Measurements from ENCODE around the gene CDH3. TPM values are rescaled to one million over a fixed set of nuclear protein-coding genes. Genes with fewer than 3 reads are reported as not detected.

CDH3 gene
- total and polyA plus RNA-seq, 2 of the 13 experiments (the other 11 are each of a cell fraction or from before 2014, with no cell fraction given): 0.11 TPM; not detected in 1

- no peak for TF ChIP-seq ZNF460 (CRISPR knock-in tag; IDR thresholded peaks at IDR 0.05; ENCODE audit: borderline replicate concordance)
- TF ChIP-seq ZNF34 (CRISPR knock-in tag; IDR thresholded peaks at IDR 0.05; ENCODE audit: borderline replicate concordance): peak; percentile 65; the same call in 1 of the 2 replicates
- TF ChIP-seq ZBED4 (CRISPR knock-in tag; IDR thresholded peaks at IDR 0.05; ENCODE audit: borderline replicate concordance): 0 out of 2 replicates have a peak, but pooled peaks have one; percentile 27
- peak; percentile 25; the same call in 1 of the 2 replicates for TF ChIP-seq GMEB1 (CRISPR knock-in tag; IDR thresholded peaks at IDR 0.05; ENCODE audit: borderline replicate concordance)
- 0 out of 2 replicates have a peak, but pooled peaks have one; percentile 7 for TF ChIP-seq ZNF12 (CRISPR knock-in tag; IDR thresholded peaks at IDR 0.05)
- TF ChIP-seq FOXO1 (CRISPR knock-in tag; IDR thresholded peaks at IDR 0.05): peak; percentile 14; the same call in 1 of the 2 replicates
- no peak for TF ChIP-seq ZC3H4 (CRISPR knock-in tag; IDR thresholded peaks at IDR 0.05; ENCODE audit: borderline replicate concordance)
- TF ChIP-seq MLX (CRISPR knock-in tag; IDR thresholded peaks at IDR 0.05): peak; percentile 47; the same call in 1 of the 2 replicates
- TF ChIP-seq ATAD3A (CRISPR knock-in tag; IDR thresholded peaks at IDR 0.05): no peak
- peak; percentile 76; the same call in 1 of the 2 replicates for TF ChIP-seq HDAC1 (CRISPR knock-in tag; IDR thresholded peaks at IDR 0.05)
- no peak for TF ChIP-seq SP2 (CRISPR knock-in tag; IDR thresholded peaks at IDR 0.05)
- no peak for TF ChIP-seq NFKB2 (CRISPR knock-in tag; IDR thresholded peaks at IDR 0.05; ENCODE audit: borderline replicate concordance)
- no peak for TF ChIP-seq PTBP1 (IDR thresholded peaks at IDR 0.05; ENCODE audit: low read depth, low read length, poor library complexity, severe bottlenecking)
- TF ChIP-seq TBX2 (CRISPR knock-in tag; IDR thresholded peaks at IDR 0.05; ENCODE audit: borderline replicate concordance): peak; percentile 31; the same call in 1 of the 2 replicates
- TF ChIP-seq ZNF138 (CRISPR knock-in tag; IDR thresholded peaks at IDR 0.05; ENCODE audit: low read depth): no peak
- no peak; the same call in 1 of the 2 replicates for TF ChIP-seq KAT7 (CRISPR knock-in tag; IDR thresholded peaks at IDR 0.05; ENCODE audit: borderline replicate concordance)
- peak; percentile 48; the same call in 1 of the 2 replicates for TF ChIP-seq THAP11 (CRISPR knock-in tag; IDR thresholded peaks at IDR 0.05)
- no peak for TF ChIP-seq TOE1 (CRISPR knock-in tag; IDR thresholded peaks at IDR 0.05)
- 0 out of 2 replicates have a peak, but pooled peaks have one; percentile 46 for TF ChIP-seq ZNF644 (CRISPR knock-in tag; IDR thresholded peaks at IDR 0.05; ENCODE audit: low read depth)
- peak; percentile 29; the same call in 1 of the 2 replicates for TF ChIP-seq FOXP4 (CRISPR knock-in tag; IDR thresholded peaks at IDR 0.05)
- TF ChIP-seq MXI1 (IDR thresholded peaks at IDR 0.05; ENCODE audit: borderline replicate concordance, low read depth, low read length): no peak; the same call in 2 of the 3 replicates
Observed at GRCh38 chr16:68707340-68708152, 62.4 kb downstream of the CDH3 start (continued).
